Ectodermal cell (in vitro differentiated cells): Measurements from ENCODE around the gene OSBPL1A.

Source experiments
- H3K27ac ChIP-seq: 2 replicates; pipeline ENCODE4 v1.7.0; 2013; ENCODE audit warnings: mild to moderate bottlenecking, low read depth, low read length; ENCODE audit not compliant: insufficient read depth, poor library complexity, severe bottlenecking
- H3K27me3 ChIP-seq: 2 replicates; pipeline ENCODE4 v1.7.0; 2013; ENCODE audit warnings: mild to moderate bottlenecking, low read length; ENCODE audit not compliant: insufficient read depth, control insufficient read depth, poor library complexity, severe bottlenecking
- H3K36me3 ChIP-seq: one replicate; pipeline ENCODE4 v1.7.0; 2013; ENCODE audit warnings: low read length; ENCODE audit not compliant: control insufficient read depth, insufficient read depth
- H3K4me1 ChIP-seq: one replicate; pipeline ENCODE4 v1.7.0; 2013; ENCODE audit warnings: low read length; ENCODE audit not compliant: control insufficient read depth, insufficient read depth
- H3K4me3 ChIP-seq: 2 replicates; pipeline ENCODE4 v1.7.0; 2013; ENCODE audit warnings: low read depth, low read length, control low read depth; ENCODE audit not compliant: insufficient read depth
- H3K9me3 ChIP-seq: 2 replicates; pipeline ENCODE4 v1.7.0; 2013; ENCODE audit warnings: mild to moderate bottlenecking, low read length, moderate library complexity; ENCODE audit not compliant: control insufficient read depth
- WGBS, 2 experiments: methylation state at CpG; one replicate each; pipeline ENCODE4 v1.1.7; 2013; ENCODE audit warnings: missing lambda C conversion rate in 2 of 2; 5-methylcytosine and 5-hydroxymethylcytosine counted together

The OSBPL1A gene

DNA sequence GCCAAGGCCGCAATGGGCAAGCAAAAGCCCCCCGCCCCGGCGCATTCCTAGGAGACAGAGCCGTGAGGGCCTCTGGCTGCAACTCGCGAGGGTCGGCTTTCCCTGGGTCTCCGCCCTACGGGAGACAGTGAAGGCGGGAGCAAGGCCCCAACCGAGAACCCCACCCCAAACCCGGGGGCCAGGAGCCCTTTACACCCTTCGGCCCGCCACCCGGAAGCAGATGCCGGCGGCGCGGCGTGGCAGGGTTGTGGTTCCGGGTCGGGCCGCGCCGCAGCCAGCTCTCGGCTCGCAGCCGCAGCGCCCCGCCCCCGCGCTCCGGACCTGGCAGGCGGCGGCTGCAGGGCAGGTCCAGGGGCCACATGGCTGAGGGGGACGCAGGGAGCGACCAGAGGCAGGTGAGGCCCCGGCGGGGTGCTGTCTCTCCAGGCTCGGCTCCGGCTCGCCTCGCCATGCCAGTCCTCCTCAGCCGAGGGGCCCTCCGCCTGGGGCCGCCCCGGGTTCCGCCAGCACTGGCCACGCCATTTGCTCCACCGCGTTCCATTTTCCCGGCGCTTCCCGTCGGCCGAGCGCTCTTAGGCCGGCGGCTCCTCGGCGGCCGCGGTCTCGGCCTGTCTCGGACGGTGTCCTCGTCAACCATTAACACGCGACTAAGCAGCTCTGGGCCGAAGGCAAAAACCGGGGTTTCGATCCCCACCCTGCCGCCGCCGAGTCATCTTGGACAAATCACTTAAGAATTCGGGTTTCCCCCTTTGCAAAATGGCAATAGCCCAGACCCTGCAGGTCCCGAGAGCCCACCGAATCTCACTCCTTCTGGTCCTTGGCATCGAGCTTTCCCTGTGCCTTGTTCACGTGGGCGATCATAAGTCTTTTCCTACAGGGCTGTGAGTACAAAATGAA, 29.0 kb upstream of the OSBPL1A start, which contains the start of gene IMPACT:
Gene IMPACT, plus strand, starts transcription at position 273 of the 897 bp plus-strand sequence. Its CDS starts 87 bp downstream, at position 360.
- H3K9me3 ChIP-seq = no peaks in the 10 kb centered on the region
- H3K27ac ChIP-seq = peak within 1 kb of the TSS; percentile 29
- peaks cover 10% of the 10 kb centered on the region for H3K4me1 ChIP-seq
- no peaks in the 10 kb centered on the region for H3K27me3 ChIP-seq
- H3K4me3 ChIP-seq = peak within 1 kb of the TSS; percentile 72
- WGBS, 2 experiments = 0 to 1% methylated on average over 82 of the region's 82 CpGs
- H3K36me3 ChIP-seq = peaks cover 4% of the 10 kb centered on the region

DNA sequence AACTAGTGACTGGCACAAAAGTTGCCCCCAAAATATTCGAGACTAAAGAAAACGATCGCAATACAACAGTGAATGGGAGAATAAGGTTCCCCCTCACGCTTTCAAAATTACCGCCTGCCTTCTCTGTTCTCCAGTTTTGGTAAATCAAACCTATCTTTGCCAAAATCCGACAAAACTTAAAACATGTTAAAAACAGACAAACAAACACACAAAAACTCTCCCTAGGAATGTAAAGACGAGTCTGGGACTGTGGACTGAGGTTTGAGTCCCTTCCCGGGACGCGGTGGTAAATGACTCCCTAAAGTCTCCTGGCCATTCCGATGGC, 28.4 kb upstream of the OSBPL1A start:
- Histone ChIP-seq H3K27ac (peak overlapping the region; percentile 29), H3K36me3 (peaks cover 4% of the 10 kb centered on the region), H3K4me3 (peak overlapping the region; percentile 72), H3K9me3 (no peaks in the 10 kb centered on the region), H3K4me1 (peaks cover 10% of the 10 kb centered on the region), H3K27me3 (no peaks in the 10 kb centered on the region)
- 23 to 27% methylated on average over 11 of the region's 11 CpGs for WGBS, 2 experiments

GRCh38 chr18:24421831-24422230, 24.2 kb upstream of the OSBPL1A start:
- Histone ChIP-seq H3K27ac (no peak overlapping the region), H3K36me3 (no peaks in the 10 kb centered on the region), H3K4me1 (no peaks in the 10 kb centered on the region), H3K4me3 (no peak overlapping the region), H3K9me3 (no peaks in the 10 kb centered on the region), H3K27me3 (no peaks in the 10 kb centered on the region)
- 92 to 95% methylated on average over 1 of the region's 1 CpG for WGBS, 2 experiments

- WGBS, 2 experiments = 85 to 92% methylated on average over 4 of the region's 4 CpGs
- Histone ChIP-seq H3K27ac (no peak overlapping the region), H3K4me1 (no peaks in the 10 kb centered on the region), H3K36me3 (no peaks in the 10 kb centered on the region), H3K4me3 (no peak overlapping the region), H3K9me3 (no peaks in the 10 kb centered on the region), H3K27me3 (no peaks in the 10 kb centered on the region)
Measured at GRCh38 chr18:24420551-24420950, 22.9 kb upstream of the OSBPL1A start.

- 78 to 84% methylated on average over 3 of the region's 3 CpGs for WGBS, 2 experiments
- Histone ChIP-seq H3K4me1 (no peaks in the 10 kb centered on the region), H3K4me3 (no peak overlapping the region), H3K27ac (no peak overlapping the region), H3K9me3 (no peaks in the 10 kb centered on the region), H3K36me3 (no peaks in the 10 kb centered on the region), H3K27me3 (no peaks in the 10 kb centered on the region)
Measured at GRCh38 chr18:24417480-24417879, 19.9 kb upstream of the OSBPL1A start.

DNA sequence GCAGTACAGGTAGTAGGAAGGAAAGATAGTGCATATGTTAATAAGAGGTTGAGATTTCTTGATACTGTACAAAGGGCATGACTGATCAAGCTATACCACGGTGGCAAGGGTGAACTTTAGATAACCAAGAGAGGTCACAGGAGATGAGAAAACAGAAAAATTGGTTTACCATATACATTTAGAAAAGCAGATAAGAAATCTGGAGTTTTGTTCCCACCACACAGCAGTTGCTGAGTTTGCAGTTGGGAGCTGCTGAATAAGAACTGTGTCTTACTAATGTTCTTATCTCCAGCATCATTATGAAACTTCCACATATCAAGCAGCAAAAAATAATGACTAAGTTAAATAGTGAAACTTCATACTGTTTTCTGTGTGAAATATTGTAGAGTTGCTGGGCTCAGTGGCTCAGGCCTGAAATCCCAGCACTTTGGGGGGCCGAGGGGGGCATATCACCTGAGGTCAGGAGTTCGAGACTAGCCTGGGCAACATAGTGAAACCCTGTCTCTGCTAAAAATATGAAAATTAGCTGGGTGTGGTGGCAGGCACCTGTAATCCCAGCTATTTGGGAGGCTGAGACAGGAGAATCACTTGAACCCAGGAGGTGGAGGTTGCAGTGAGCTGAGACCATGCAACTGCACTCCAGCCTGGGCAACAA, 16.9 kb upstream of the OSBPL1A start:
- Histone ChIP-seq H3K4me3 (no peak overlapping the region), H3K9me3 (no peaks in the 10 kb centered on the region), H3K27ac (no peak overlapping the region), H3K36me3 (no peaks in the 10 kb centered on the region), H3K4me1 (no peaks in the 10 kb centered on the region), H3K27me3 (no peaks in the 10 kb centered on the region)
- 87 to 91% methylated on average over 3 of the region's 3 CpGs for WGBS, 2 experiments

DNA sequence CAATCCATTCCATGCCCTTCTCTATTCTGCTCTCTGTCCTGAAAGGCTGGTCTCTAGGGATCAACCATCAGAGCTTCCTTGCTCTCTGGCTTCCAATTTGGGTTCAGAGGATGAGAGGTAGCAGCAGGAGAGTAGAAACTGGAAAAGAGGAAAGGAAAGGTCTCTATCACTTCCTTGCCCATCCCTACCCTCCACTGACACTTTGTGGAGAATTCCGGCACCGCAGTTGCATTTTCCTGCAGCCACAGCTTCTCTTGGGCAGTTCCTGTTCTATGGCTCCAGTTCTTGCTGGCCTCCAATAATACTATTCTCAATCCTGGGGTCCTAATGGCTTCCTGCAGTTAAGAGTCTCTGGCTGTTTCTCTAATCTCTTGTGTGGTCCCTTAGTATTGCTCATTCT, 15.5 kb upstream of the OSBPL1A start:
- Histone ChIP-seq H3K4me1 (no peaks in the 10 kb centered on the region), H3K4me3 (no peak overlapping the region), H3K9me3 (no peaks in the 10 kb centered on the region), H3K36me3 (no peaks in the 10 kb centered on the region), H3K27me3 (no peaks in the 10 kb centered on the region), H3K27ac (no peak overlapping the region)
- WGBS, 2 experiments = 48 to 51% methylated on average over 2 of the region's 2 CpGs

GRCh38 chr18:24408496-24408895, 10.9 kb upstream of the OSBPL1A start:
- Histone ChIP-seq H3K36me3 (no peaks in the 10 kb centered on the region), H3K27me3 (no peaks in the 10 kb centered on the region), H3K27ac (no peak overlapping the region), H3K4me3 (no peak overlapping the region), H3K4me1 (no peaks in the 10 kb centered on the region), H3K9me3 (no peaks in the 10 kb centered on the region)
- WGBS, 2 experiments = 94 to 98% methylated on average over 2 of the region's 2 CpGs

GRCh38 chr18:24404591-24404990, 7.0 kb upstream of the OSBPL1A start:
- no peak overlapping the region for H3K4me3 ChIP-seq
- H3K9me3 ChIP-seq = no peaks in the 10 kb centered on the region
- peaks cover 7% of the 10 kb centered on the region for H3K4me1 ChIP-seq
- H3K27ac ChIP-seq = no peak overlapping the region
- no peaks in the 10 kb centered on the region for H3K27me3 ChIP-seq
- H3K36me3 ChIP-seq = no peaks in the 10 kb centered on the region
- WGBS, 2 experiments = 100% methylated on average over 1 to 2 of the region's 3 CpGs

DNA sequence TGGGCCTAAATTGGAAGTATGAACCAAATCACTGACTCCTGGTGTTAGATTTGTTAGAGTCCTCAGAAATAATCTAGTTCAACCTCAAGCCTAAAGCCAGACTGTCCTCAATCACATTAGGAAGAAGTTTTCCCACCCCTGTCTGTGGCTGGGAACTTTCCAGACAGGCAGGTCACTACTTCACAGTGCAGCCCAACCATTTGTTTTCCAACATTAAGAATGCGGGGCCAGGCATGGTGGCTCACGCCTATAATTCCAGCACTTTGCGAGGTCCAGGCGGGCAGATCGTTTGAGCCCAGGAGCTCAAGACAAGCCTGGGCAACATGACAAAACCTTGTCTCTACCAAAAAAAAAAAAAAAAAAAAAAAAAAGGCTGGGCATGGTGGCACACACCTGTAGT, 5.5 kb upstream of the OSBPL1A start:
- Histone ChIP-seq H3K27ac (no peak overlapping the region), H3K27me3 (no peaks in the 10 kb centered on the region), H3K36me3 (no peaks in the 10 kb centered on the region), H3K4me1 (peaks cover 10% of the 10 kb centered on the region), H3K9me3 (no peaks in the 10 kb centered on the region), H3K4me3 (no peak overlapping the region)
- 91 to 94% methylated on average over 5 of the region's 5 CpGs for WGBS, 2 experiments
